ENCODE results near the gene XKR7.
A peak's percentile ranks its signal among the peaks of the same experiment; 100 is the strongest.
"Not testable (repeated sequence)": the region's sequence is repeated elsewhere in the genome, so short reads cannot be mapped to it uniquely, and the experiment has no call there.

Gene XKR7

GRCh38 chr20:32019156-32019510, 51.2 kb downstream of the XKR7 start:
- no peak for DNase-seq

- DNase-seq: no peak
Observed at GRCh38 chr20:32019563-32020463, 51.9 kb downstream of the XKR7 start.

- DNase-seq: no peak
Observed at GRCh38 chr20:32021091-32021490, 53.1 kb downstream of the XKR7 start.

GRCh38 chr20:32024683-32025295, 56.8 kb downstream of the XKR7 start:
- DNase-seq: no peak

GRCh38 chr20:32027643-32028042, 59.7 kb downstream of the XKR7 start:
- no peak for DNase-seq

- peak; percentile 21 for DNase-seq
Observed at GRCh38 chr20:32028647-32029372, 60.9 kb downstream of the XKR7 start.

- no peak for DNase-seq
Observed at GRCh38 chr20:32029561-32029960, 61.6 kb downstream of the XKR7 start.

GRCh38 chr20:32031007-32031958, 63.3 kb downstream of the XKR7 start:
- DNase-seq: peak; percentile 84

GRCh38 chr20:32033316-32033715, 65.4 kb downstream of the XKR7 start:
- DNase-seq: no peak

GRCh38 chr20:32033721-32034120, 65.8 kb downstream of the XKR7 start:
- not testable (repeated sequence) for DNase-seq

GRCh38 chr20:32034581-32035425, 66.9 kb downstream of the XKR7 start:
- peak; percentile 59 for DNase-seq

GRCh38 chr20:32035426-32035779, 67.5 kb downstream of the XKR7 start:
- DNase-seq: no peak

GRCh38 chr20:32036252-32036651, 68.3 kb downstream of the XKR7 start:
- DNase-seq: no peak

- peak; percentile 95 for DNase-seq
Observed at GRCh38 chr20:32036716-32037485, 69.0 kb downstream of the XKR7 start.

- peak; percentile 73 for DNase-seq
Observed at GRCh38 chr20:32037929-32038328, 70.0 kb downstream of the XKR7 start.

- peak; percentile 91 for DNase-seq
Observed at GRCh38 chr20:32040142-32040953, 72.4 kb downstream of the XKR7 start.

GRCh38 chr20:32045999-32046398, 78.0 kb downstream of the XKR7 start:
- no peak for DNase-seq

- no peak for DNase-seq
Observed at GRCh38 chr20:32050324-32050841, 82.4 kb downstream of the XKR7 start.

- DNase-seq: peak; percentile 65
Observed at GRCh38 chr20:32050851-32051556, 83.1 kb downstream of the XKR7 start.

All from OCI-M1 (cell line).